ENCODE measurements around the gene ITFG1. TPM values are rescaled to one million over a fixed set of nuclear protein-coding genes. Genes with fewer than 3 reads are reported as not detected.

Gene ITFG1
- total RNA-seq, 1 experiment from 2014 or later: 20.0 TPM

DNA sequence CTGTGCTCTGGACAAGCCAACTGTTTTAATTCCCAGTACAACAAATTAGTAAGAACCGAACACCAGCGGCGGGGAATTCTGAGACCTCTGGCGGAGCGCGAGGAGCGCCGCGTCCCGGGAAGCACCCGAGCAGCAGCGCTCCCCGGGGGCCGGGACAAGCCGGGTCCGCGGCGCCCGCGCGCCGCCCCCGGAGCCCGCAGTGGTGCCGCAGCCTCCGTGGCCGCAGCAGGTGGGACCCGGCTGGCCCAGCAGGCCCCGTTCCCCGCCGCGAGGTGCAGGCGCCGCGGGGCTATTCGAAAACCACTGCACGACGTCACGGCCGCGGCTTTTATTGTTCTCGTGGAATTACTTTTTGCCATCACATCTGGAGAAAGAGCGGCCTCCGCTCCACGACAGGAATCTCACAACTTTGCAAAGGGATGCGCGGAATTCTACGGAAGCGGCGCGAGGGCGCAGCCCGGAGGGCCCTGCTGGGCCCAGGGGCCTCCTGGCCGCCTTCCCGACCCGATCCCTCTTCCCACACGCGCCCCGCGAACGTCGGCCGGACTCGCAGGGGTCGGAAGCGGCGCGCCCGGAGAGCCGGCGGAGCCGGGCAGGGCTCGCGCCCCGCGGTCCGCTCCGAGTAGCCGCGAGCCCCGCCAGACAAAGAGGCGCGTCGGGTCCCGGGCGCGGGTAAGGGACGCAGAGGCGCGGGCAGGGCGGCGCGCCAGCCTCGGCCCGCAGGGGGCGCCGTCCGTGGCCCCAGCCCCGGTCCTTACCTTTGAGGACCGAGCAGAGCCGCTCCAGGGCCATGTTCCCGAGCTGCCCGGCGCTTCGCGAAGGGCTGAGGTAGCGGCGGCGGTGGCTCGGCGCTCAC lies 317.8 kb downstream of the ITFG1 start:
- ATAC-seq (peak; percentile 69), DNase-seq (peak; percentile 74)
- TF ChIP-seq, protein P1, sequence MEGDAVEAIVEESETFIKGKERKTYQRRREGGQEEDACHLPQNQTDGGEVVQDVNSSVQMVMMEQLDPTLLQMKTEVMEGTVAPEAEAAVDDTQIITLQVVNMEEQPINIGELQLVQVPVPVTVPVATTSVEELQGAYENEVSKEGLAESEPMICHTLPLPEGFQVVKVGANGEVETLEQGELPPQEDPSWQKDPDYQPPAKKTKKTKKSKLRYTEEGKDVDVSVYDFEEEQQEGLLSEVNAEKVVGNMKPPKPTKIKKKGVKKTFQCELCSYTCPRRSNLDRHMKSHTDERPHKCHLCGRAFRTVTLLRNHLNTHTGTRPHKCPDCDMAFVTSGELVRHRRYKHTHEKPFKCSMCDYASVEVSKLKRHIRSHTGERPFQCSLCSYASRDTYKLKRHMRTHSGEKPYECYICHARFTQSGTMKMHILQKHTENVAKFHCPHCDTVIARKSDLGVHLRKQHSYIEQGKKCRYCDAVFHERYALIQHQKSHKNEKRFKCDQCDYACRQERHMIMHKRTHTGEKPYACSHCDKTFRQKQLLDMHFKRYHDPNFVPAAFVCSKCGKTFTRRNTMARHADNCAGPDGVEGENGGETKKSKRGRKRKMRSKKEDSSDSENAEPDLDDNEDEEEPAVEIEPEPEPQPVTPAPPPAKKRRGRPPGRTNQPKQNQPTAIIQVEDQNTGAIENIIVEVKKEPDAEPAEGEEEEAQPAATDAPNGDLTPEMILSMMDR (conservative IDR thresholded peaks at IDR 0.05; ENCODE audit: low read depth, low read length): peak; percentile 52
- TF ChIP-seq EZH2phosphoT487 (IDR thresholded peaks at IDR 0.05; ENCODE audit: borderline replicate concordance, low read length): no peak
- peaks cover 51% of the 10 kb centered on the region for H3K79me2 ChIP-seq (ENCODE audit: low read length)
- peak overlapping the region; percentile 67 for H2AFZ ChIP-seq (ENCODE audit: low read length)
- no peaks in the 10 kb centered on the region for H3K9me3 ChIP-seq (ENCODE audit: low read length)
- H3K4me2 ChIP-seq (ENCODE audit: low read length): peak overlapping the region; percentile 85
- H3K9me2 ChIP-seq (replicated peaks; ENCODE audit: low read length): no peaks in the 10 kb centered on the region
- intact Hi-C loops (cut with micrococcal nuclease): loop anchor here (5.0 to 10.0 kb wide), 5 partner anchors 106 to 982 kb away; partner anchors contain the start of genes ITFG1 and PHKB
- H4K20me1 ChIP-seq (ENCODE audit: low read length): no peaks in the 10 kb centered on the region
- ChIA-PET CTCF (interaction anchor here (1.2 kb wide), 1 partner anchor 195 kb away, joined by 3 read pairs; no protein-coding TSS in a partner anchor), POLR2A (ENCODE audit: unreplicated experiment) (no interaction called here)
- peak overlapping the region; percentile 56 for H3K9ac ChIP-seq (ENCODE audit: low read length)
- BruUV-seq (replicated peaks): no TSS peak
- peak overlapping the region; percentile 69 for H3K4me3 ChIP-seq (ENCODE audit: low read length)
- no peak overlapping the region for H3K27ac ChIP-seq (ENCODE audit: low read length)
- H3K27me3 ChIP-seq (ENCODE audit: low read length): no peaks in the 10 kb centered on the region
- no peaks in the 10 kb centered on the region for H3K36me3 ChIP-seq (ENCODE audit: low read depth, low read length)
- peaks cover 5% of the 10 kb centered on the region for H3K4me1 ChIP-seq (ENCODE audit: insufficient read depth, low read length)
- H3F3A ChIP-seq (ENCODE audit: low read length, unreplicated experiment): no peaks in the 10 kb centered on the region

DNA sequence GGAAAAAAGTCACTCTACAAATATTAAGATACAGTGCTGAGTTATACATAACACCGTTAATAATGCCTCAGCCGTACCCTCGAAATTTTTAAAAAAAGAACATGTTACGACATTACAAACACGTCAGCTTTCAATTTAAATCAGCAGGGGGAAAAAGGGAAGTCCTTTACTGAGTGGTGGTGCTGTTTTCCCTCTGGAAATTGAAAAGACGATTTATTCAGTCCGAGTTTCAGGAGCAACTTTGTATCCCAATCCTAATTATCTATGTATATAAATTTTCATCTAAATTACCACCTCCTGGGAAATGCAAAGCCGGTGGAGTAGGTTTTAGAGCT lies 318.4 kb downstream of the ITFG1 start:
- peak; percentile 18 for DNase-seq
- Histone ChIP-seq H3K4me3 (ENCODE audit: low read length) (peak overlapping the region; percentile 69), H3K9me3 (ENCODE audit: low read length) (no peaks in the 10 kb centered on the region), H4K20me1 (ENCODE audit: low read length) (no peaks in the 10 kb centered on the region), H3K27ac (ENCODE audit: low read length) (no peak overlapping the region), H3K4me1 (ENCODE audit: insufficient read depth, low read length) (peaks cover 5% of the 10 kb centered on the region), H3K9ac (ENCODE audit: low read length) (peak overlapping the region; percentile 56; the same call in 1 of the 2 replicates), H3K36me3 (ENCODE audit: low read depth, low read length) (no peaks in the 10 kb centered on the region), H3K27me3 (ENCODE audit: low read length) (no peaks in the 10 kb centered on the region), H3F3A (ENCODE audit: low read length, unreplicated experiment) (no peaks in the 10 kb centered on the region), H3K9me2 (replicated peaks; ENCODE audit: low read length) (no peaks in the 10 kb centered on the region), H2AFZ (ENCODE audit: low read length) (peak overlapping the region; percentile 67; the same call in 1 of the 2 replicates), H3K4me2 (ENCODE audit: low read length) (peak overlapping the region; percentile 85), H3K79me2 (ENCODE audit: low read length) (peaks cover 57% of the 10 kb centered on the region)
- ChIA-PET POLR2A (ENCODE audit: unreplicated experiment) (no interaction called here), CTCF (interaction anchor here (1.4 to 1.5 kb wide), 2 partner anchors 105 to 1022 kb away, joined by 9 to 10 read pairs; no protein-coding TSS in a partner anchor)
- TF ChIP-seq EZH2 (IDR thresholded peaks at IDR 0.05; ENCODE audit: low read length, unreplicated experiment): no peak
- TF ChIP-seq, protein P1 (conservative IDR thresholded peaks at IDR 0.05; ENCODE audit: low read depth, low read length): no peak
- intact Hi-C loops (cut with micrococcal nuclease): loop anchor here (5.0 to 10.0 kb wide), 5 partner anchors 105 to 982 kb away; partner anchors contain the start of genes ITFG1 and PHKB
- ATAC-seq: no peak
- no TSS peak for BruUV-seq (replicated peaks)

All from PC-3 (cell line).